ENCODE measurements around the gene ARL15.

GRCh38 chr5:54113060-54113459, 197.3 kb downstream of the ARL15 start:
- TF ChIP-seq POLR2AphosphoS5 (IDR thresholded peaks at IDR 0.05; ENCODE audit: low read depth, low read length) (no peak), POU2F2 (IDR thresholded peaks at IDR 0.05; ENCODE audit: low read depth, low read length) (no peak), TAF1 (IDR thresholded peaks at IDR 0.05; ENCODE audit: low read depth, low read length) (no peak)

Data from GM12891 (cell line).